HG03378 (cell line): ENCODE results near the gene PAXIP1.
"Not testable (repeated sequence)": the region's sequence is repeated elsewhere in the genome, so short reads cannot be mapped to it uniquely, and the experiment has no call there.

Experiments
- ATAC-seq: cut with Tn5 transposase; IDR thresholded peaks from one replicate; pipeline ENCODE4 v1.9.1; 2021; ENCODE audit warnings: mild to moderate bottlenecking, moderate library complexity; ENCODE audit not compliant: unreplicated experiment

Gene PAXIP1

DNA sequence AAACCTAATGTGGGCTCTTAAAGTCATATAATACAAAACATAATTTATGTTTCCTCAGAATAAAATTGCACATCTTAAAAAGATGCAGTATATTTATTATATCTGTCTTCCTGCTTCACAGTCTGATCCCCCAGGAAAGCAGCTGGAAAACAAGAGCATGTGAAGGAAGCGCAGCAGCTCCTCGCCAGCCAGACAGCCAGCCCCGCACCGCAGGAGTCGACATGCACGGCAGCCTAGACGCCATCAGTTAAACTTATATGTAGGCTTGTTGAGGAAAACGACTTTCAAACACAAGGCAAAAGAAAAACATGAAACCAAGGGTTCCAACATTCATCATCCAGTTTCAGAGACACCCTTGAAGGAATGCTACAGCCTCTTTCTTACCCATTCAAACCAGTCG is 59.0 kb downstream of the PAXIP1 start:
- ATAC-seq, result no peak

DNA sequence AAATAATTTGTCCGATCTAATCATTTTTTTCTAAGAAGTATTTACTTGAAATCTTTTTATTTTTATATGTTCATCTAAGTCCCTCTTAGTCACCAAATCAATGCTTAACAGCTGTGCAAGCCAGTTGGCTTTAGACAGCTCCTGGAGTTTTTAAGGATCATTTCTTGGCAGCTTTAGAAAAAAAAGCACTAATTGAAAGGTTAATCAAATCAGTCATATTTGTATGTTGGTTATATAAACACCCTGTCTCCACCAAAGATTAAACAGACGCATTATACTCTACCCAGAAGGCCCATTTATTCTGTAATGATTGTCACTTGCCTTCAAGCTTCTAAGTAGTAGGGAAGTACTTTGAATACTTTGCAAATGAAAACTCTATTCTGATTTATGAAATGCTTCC is 60.2 kb downstream of the PAXIP1 start:
- ATAC-seq, result no peak

DNA sequence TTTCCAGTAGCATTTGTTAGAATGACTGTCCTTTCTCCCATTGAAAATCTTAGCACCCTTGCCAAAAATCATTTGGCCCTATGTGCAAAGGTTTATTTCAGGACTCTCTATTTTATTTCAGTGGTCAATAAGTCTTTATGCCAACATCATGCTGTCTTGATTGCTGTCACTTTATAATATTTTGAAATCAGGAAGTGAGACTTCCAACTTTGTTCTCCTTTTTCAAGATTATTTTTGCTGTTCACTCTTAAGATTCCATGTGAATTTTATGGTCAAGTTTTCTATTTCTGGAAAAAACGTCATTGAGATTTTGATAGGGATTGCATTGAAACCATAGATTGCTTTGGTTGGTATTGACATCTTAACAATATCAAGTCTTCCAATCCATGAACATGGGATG is 65.1 kb downstream of the PAXIP1 start:
- no peak for ATAC-seq

DNA sequence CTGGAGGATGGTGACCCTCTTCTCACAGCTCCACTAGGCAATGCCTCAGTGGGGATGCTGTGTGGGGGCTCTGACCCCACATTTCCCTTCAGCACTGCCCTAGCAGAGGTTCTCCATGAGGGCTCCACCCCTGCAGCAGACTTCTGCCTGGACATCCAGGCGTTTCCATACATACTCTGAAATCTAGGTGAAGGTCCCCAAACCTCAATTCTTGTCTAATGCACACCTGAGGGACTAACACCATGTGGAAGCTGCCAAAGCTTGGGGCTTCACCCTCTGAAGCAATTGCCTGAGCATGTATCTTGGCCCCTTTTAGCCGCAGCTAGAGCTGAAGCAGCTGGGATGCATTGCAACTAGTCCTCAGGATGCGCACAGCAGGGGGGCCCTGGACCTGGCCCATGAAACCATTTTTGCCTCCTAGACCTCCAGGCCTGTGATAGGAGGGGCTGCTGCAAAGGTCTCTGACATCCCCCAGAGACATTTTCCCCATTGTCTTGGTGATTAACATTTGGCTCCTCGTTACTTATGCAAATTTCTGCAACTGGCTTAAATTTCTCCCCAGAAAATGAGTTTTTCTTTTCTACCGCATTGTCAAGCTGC is 68.5 kb downstream of the PAXIP1 start:
- ATAC-seq, result not testable (repeated sequence)

DNA sequence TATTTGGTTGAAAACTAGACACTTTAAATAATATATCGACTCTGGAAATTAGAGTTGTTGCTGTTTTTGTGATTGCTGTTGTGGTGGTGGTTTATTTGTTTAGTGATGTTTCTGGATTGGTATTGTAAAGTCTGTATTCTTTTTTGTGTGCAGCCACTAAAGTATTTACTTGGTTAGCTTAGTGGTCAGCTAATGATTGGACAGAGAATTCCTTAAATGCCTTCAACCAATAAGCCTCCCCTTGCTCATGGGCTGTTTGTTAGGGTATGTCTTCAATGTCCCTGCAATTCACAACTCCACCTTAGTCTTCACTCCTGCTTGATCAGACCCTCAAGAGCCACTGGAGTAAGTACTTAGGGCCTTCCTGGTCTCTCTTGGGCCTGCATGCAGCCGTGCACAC is 71.0 kb downstream of the PAXIP1 start:
- ATAC-seq, result no peak

DNA sequence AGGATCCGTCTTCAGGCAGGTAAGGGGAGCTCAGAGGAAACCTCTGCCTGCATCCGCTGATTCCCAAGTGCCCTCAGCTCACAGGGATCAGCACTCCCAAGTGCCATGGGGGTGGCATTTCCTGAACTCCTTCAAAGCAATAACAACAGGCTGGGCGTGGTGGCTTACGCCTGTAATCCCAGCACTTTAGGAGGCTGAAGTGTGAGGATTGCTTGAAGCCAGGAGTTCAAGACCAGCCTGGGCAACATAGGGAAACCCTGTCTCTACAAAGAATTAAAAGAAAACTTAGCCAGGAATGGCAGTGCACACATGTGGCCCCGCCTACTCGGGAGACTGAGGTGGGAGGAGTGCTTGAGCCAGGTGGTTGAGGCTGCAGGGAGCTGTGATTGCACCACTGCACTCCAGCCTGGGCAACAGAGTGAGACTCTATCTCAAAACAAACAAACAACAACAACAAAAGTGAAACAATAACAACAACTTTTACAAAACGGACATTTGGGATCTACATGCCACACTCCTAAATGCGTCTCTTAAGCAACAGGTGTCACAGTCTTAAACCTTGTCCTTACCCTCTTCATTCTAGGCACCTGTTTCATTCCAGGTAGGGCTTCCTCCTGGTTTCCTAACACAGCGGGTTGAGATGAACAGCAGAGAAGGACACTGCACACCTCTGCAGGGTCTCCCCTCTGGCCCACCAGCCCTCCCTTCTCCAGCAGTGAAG is 73.8 kb downstream of the PAXIP1 start:
- no peak for ATAC-seq

DNA sequence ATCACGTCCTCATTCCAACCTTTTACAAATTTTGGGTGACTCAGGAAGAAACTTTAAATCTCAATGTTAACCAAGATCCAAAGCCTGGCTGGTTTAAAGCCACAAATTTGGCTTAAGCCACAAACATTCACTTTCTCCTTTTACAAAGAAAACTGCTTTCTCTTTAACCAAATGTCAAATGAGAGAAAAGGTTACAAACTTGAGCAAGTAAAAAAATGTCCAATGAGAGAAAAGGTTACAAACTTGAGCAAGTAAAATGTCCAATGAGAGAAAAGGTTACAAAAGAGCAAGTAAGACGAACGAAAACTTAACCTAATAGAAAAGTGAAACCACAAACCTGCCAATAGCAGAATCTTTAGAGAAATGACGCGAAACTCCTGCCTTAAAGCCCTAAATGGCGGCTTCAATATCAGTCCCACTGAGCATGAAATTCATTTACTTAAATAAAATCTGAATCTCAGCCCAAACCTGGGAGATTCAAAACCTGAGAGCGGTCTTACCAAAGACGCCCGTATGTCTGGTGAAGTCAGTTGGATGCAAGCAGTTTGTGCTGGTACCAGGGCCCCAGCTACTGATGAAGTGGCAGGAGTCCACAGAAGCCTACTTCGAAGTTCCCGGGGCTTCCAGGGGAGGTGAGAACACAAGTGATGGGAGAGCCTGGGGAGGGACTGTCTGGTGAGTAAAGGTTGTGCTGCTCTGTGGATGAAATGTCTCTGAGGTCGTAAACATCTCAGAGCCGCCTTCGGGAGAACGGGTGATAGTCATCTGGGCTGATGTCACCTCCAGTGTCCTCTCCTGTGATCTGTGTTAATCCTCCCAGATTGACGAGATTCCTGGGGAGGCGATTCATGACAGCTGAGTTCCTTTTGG is 74.6 kb downstream of the PAXIP1 start:
- ATAC-seq, result peak; percentile 87

DNA sequence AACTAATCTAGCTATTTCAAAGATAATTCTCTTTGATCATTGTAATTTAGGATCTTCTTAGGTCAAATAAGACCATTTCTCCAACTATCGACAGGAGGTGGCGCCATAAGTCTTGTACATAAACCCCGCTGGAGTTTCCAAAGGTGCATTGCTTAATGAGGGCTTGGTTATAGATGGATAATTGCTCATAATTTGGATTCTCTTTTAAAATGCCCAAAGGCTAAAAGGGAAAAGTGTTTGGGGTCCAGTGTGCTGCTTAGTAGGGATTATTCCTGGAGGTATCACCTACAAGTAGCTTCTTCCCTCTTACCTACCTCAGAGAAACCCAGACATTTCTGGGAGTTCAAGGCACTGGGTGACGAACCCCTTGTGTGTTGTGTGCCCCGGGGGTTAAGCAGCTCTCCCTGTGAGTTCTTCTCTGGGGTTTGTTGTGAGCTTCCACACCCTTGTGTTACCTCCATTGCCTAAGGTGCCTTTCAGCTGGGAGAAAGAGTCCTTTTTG is 75.2 kb downstream of the PAXIP1 start:
- peak; percentile 44 for ATAC-seq

DNA sequence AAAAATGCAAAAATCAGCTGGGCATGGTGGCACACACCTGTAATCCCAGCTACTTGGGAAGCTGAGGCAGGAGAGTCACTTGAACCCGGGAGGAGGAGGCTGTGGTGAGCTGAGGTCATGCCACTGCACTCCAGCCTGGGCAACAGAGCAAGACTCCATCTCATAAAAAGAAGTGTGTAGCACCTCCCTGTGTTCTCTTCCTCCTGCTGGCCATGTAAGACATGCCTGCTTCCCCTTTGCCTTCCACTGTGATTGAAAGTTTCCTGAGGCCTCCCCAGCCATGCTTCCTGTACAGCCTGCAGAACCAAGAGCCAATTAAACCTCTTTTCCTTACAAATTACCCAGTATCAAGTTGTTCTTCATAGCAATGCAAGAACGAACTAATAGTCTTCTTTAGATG is 80.5 kb downstream of the PAXIP1 start:
- not testable (repeated sequence) for ATAC-seq

DNA sequence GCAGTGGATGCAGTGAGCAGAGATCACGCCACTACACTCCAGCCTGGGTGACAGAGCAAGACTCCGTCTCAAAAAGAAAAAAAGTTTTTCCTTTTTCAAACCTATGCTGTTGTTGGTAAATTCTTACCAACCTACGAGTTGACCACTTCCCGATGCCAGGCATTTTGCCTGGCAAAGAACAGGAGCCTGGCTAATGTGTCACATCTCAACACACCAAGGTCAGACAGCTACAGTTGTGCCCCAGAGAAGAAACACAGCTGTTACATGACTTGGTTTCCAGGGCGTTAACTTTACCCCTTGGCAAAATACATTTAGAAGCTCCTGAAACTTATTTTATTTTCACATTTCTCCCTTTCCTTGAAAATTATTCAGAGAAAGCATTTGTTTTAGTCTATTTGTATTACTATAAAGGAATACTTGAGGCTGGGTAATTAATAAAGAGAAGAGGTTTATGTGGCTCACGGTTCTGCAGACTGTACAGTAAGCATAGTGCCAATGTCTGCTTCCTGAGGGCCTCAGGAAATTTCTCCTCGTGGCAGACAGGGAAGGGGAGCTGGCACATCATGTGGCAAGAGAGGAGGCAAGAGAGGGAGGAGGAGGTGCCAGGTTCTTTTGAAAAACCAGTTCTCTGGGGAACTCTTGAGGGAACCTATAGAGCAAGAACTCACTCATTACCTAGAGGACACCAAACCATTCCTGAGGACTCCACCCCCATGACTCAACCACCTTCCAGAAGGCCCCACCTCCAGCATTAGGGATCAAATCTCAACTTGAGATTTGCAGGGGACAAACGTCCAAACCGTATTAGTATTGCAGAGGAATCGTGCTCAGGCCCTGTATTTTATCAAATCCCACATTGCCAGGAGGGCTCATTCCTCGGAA is 83.3 kb downstream of the PAXIP1 start:
- no peak for ATAC-seq

DNA sequence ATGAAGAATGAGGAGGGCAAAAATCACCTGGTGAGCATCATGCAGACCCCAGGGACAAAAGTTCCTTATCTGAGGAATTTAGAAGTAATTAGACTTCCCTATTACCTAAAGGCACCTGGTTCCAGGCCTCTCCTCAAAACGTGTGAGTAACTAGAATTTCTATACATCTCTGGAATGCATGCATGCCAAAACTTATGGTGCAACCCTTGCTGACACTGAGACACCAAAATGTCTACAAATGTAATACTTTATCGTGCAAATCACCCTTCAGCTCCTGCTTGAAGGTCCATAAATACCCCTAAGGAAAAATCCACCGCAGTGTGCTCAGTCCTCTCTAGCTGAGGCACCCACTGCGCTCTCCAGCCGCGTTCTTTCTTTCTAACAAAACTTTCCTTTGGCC is 84.2 kb downstream of the PAXIP1 start:
- no peak for ATAC-seq

DNA sequence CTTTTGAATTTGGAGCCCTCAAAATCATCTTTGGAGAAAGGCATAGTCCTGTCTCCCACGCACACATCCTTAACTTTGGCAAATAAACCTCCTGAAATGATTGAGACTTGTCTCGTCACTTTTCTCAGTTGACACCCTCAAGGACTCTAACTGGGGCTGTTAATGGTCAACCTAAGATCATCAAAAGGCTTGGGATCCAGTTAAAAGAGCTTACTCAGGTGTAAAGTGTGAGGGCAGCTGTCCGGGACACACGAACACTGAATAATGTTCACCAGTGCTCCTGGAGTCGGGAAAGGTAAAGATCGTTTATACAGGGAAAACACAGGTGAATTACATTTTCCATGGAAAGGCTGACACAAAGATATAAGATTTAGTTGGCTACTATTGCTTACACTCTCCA is 84.7 kb downstream of the PAXIP1 start:
- ATAC-seq, result no peak

DNA sequence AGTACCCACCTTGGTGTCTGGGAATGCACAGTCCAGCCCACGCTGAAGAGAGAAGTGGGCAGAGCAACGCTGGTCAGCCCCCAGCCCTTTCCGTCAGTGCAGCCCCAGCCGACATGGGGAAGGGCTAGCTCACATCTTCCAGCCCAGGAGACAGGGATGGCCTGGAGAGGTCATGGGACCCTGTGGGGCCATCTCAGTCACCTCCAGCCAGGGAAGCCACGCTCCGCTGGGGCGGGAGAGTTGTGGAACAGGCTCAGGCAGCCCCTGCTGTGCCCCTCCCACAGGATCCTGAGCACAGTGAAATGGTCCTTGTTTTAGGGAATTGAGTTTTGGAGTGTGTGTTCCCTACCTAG is 85.1 kb downstream of the PAXIP1 start:
- no peak for ATAC-seq

DNA sequence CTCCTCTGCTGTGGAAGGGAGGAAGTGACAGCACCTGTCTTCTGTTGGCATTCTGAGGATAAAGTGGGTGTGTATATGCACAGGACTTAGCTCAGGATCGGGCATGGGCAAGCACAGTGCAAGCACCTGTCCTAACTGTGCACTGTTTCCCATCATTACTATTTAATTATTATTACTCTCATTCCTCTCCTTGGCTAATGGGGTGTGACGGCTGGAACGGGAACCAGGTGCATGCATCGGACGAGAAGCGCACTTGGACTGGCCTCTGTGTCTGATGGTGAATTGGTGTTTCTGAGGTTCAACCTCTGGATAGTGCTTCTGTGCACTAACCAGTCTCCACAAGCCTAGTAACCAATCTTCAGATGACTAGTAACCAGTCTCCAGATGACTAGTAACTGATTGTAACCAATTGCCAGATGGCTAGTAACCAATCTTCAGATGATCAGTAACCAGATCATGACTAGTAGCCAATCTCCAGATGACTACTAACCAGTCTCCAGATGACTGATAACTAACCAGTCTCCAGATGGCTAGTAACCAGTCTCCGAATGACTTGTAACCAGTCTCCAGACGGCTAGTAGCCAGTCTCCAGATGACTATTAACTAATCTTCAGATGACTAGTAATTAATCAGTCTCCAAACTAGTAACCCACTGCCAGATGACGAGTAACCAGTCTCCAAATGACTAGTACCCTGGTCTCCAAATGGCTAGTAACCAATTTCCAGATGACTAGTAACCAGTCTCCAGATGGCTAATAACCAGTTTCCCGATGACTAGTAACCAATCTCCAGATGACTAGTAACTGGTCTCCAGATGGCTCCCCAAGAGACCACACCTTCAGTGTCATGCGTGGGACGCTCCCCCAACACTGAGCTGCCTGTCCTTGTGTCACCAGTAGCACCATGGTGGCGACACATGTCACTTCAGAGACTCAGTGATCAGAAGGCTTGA is 85.8 kb downstream of the PAXIP1 start:
- no peak for ATAC-seq

DNA sequence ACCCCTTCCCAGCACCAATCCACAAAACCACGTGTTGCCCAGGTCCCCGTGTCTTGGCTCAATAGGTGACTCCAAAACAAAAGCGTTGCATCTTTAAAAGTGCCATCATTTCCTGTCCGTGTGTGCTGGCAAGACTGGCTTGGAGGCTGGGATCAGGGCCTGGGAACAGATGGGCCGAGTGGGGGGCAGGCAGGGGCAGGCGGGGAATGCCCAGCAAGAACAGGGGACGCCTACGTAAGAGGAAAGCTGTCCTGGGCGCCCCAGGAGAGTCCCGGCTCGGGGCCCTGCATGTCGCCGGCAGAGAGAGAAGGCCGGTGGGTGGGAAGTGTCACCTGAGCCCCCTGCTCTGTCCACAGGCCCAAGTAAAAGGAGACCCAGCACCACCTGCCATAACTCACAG is 86.5 kb downstream of the PAXIP1 start:
- no peak for ATAC-seq

DNA sequence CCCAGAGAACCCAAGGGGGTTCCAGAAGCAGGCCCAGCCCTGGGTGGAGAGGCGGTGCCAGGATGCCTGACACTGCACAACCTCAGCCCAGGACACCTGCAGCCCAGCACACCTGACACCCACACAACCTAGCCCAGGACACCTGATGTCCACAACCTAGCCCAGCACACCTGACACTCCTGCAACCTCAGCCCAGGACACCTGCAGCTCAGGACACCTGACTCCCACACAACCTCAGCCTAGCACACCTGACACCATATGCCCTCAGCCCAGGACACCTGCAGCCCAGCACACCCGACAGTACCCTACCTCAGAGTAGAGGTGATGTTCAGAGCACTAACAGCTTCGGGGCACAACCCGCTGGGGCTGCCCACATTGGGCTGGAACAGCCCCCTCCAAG is 87.3 kb downstream of the PAXIP1 start:
- ATAC-seq, result no peak

DNA sequence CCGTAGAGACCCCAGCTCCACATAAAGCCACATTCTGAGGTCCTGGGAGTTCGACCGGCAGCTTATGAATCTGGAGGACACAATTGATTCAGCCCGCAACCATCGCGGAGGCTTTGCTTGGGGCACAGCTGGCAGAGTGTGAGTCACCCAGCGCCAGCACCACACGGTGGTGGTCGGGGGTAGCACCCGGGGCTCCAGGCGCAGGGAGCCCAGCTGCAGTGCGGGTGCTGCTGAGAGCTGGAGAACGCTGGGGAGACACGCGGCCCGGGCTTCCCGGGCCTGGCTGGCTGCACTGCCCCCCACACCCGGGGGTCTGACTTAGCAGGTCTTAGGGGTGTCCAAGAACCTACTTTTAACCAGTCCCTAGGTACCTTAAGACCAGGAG is 87.9 kb downstream of the PAXIP1 start:
- ATAC-seq, result no peak

DNA sequence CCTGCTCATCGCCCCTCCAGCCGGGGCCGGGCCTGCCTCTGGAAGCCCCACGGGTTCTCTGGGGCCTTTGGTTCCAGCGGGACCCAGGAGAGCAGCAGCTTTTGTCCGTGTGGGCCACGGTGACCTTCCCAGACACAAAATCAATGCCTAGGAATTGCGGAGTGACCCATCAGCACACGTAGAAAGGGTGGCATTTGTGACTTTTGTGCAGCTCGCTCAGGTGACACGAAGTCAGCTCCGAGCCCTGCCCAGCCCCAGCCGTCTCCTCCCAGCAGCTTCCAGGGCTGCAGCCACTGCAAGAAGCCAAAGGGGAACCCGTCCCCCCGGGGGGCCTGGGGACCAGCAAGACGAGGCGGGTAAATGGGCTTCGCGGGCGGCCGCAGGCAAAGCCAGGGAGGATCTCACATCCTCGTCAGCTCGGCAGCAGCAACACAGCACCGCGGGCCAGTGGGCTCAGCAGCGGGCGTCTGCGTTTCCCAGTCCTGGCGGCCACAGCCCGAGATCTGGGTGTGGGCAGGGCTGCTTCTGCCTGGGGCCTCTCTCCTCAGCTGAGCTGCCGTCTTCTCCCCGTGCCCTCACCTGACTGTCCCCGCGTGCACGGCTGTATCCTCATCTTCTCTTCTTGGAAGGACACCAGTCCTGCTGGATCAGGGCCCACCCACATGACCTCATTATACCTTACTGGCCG is 88.5 kb downstream of the PAXIP1 start:
- no peak for ATAC-seq

DNA sequence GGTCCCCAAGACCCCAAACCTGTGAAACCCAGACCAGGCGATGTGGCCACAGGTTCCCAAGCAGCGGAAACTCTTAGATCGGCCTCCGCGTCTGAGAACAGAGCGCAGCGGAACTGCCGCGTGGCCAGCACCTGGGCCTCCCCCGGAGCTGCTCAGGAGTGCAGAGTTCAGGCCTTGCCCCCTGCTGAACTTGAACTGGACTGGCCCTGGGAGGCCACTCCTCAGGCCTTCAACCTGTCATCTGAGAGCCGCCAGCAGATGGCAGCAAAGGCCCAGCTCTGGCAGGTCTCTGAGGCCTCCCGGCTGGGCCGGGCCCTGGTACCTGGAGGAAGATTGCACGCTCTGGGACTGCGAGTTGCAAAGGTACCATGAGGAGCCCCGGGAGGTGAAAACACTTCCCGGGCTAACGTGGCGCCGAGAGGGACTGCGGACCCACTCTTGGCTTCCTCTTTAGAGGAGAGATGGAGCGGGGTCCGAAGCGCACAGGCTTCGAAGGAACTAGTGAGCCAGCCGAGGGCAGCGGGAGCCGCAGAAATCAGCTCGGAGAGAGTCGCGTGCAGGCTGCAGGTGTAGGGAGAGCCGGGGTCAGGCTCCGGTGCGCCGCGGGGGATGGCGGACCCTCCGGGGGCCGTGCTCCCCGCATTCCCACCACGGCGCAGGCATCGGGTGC is 89.2 kb downstream of the PAXIP1 start:
- ATAC-seq, result peak; percentile 90
